Stimulated activated CD8-positive, alpha-beta memory T cell treated with anti-CD3 and anti-CD28 coated beads, Interleukin-12 subunit alpha, Interleukin-12 subunit beta, amount 100 ng/mL, for 4 hours (primary cell): Measurements from ENCODE around the gene RUBCN.
"Not testable (repeated sequence)": the region's sequence is repeated elsewhere in the genome, so short reads cannot be mapped to it uniquely, and the experiment has no call there.

ENCODE experiments used
- DNase-seq: peaks from one replicate; pipeline ENCODE4 v3.0.0-alpha.2; 2020; ENCODE audit warnings: low read depth

Gene RUBCN

DNA sequence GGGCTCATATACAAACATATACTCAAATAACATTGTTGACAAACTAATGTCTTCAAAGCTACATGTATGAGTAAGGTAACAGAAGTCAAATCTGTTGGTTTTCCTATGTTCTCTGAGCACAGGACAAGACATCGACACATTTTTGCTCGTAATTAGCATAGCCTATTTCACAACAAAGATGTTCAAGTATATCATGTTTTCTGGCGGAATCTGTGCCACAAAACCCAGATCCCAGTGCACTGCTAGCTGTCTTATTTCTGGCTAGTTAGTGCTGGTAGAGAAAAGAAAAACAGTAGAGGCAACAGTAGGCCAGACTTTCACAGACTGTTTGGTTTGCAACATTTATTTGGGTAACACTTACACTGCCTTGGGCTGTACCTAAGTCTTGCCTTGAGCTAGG lies 51.2 kb downstream of the RUBCN start:
- no peak for DNase-seq

DNA sequence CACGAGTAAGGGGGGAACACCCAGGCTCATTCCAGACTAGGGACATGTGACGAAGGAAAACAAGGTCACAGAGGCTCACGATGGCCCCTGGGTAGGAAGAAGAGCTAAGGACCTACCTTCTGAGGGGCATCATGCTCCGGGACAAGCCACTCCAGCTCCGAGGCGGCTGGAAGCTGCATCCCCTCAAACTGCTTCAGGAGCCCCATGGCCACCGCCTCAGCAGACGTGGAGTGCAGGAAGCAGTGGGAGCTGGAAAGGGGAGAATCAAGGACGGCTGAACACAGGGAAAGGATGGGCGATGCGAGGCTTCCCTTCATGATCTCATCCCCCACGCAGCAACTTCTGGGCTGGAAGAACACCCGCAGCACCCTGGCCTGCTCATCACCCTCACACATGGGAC lies 53.5 kb downstream of the RUBCN start:
- DNase-seq = no peak

DNA sequence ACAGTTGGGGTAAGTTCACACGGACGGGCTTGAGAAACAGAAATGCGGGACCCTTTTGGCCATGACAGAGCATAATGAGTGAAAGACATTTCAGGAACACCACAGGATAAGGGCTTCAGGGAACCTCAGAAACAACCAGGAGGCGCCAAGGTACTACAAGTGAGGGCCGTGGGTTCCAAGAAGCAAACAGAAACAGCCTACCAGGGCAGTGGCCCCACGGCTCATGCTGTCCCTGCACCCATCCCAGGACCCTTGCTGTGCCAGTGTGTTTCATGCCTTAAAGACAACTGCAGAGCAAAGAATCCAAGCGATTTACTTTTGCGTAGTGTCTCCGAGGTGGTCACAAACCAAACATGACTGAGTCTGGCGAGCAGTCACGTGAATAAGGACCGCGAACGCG lies 54.0 kb downstream of the RUBCN start:
- no peak for DNase-seq

DNA sequence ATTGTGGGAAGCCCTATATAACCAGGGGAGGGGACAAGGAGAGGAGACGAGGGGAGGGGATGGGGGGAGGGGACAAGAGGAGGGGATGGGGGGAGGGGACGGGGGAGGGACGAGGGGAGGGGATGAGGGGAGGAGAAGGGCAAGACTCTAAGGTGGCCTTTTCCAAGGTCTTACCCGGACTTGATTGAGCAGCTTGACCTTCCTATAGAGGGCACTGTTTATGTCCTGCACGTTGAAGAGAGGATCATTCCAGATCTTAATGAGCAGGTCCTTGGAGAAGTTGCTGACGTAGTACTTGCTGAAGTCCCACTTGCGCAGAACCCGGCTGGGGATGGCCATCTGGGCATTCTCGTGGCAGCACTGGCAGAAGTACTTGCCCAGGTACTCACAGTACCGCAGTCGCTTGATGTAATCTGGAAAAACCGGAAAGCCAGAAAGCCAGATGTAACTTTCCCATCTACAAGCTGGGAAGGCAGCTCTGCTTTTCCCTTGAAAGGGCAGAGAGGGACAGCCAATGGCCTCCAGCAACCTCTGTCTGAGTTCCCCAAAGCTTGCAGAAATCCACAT lies 55.7 kb downstream of the RUBCN start:
- no peak for DNase-seq

DNA sequence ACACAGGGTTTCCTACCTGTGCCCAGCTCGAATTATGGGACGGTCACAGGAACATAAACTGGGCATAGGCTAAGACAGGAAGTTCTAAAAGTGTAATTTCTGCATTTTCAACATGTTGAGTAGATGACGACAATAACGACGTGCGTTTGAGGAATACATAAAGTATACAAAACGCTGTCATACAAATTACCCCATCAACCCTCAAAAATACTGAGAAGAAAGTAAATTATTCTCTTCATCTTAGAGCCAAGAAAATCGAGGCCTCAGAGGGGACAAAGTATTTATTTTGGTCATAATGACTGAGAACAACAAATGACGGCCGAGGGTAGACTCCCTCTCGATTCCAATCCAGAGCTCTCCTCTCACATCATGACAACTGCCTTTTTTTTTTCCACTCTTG lies 60.8 kb downstream of the RUBCN start:
- DNase-seq = no peak

DNA sequence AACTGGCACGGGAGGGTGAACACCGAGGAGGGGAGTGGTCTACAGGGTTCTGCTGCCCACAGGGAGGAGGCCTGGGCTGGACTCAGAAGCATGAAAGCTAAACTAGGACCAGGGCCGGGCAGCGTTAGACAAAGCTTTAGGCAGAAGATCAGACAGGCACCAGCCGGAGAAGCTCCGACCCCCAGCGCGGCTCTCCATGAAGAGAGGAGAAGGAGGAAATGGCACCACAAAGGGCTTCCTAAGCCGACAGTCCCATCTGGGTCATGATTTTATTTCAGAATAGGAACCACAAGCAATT lies 61.2 kb downstream of the RUBCN start:
- no peak for DNase-seq

DNA sequence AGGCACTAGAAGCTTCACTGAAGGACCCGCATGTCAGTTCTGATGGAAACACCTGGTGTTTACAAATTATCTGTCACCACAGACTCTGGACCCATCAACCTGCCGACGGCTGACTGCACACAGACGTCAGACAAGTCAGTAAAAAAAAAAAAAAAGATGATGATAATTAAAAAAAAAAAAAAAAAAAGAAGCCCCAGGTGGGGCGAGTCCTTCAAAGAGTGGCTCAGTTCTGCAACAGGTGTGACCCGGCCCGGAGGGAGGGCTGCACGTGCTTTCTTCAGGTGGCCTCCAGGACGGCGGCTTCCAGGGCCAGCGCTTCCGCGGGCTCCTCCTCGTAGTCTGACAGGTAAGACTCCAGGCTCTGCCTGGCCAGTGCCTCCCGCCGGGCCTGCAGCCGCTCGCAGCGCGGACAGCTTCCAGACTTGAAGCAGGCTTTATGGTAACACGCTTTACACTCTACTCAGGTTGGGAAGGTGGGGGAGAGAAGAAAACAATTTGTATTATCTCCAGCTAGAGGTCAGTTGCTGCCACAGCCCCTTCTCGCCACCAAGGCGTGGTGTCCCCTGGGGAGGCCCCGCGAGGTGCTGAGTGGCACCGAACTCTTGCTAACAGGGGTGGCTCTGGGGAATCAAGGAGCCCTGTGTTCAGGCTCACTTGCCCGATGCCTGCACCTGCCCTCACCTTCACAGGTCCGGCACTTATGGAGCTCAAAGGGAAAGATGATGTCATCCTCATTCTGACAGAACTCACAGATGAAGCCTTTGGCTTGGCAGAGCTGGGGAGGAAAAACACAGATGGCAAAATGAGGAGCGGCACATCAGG lies 61.8 kb downstream of the RUBCN start:
- DNase-seq = no peak

DNA sequence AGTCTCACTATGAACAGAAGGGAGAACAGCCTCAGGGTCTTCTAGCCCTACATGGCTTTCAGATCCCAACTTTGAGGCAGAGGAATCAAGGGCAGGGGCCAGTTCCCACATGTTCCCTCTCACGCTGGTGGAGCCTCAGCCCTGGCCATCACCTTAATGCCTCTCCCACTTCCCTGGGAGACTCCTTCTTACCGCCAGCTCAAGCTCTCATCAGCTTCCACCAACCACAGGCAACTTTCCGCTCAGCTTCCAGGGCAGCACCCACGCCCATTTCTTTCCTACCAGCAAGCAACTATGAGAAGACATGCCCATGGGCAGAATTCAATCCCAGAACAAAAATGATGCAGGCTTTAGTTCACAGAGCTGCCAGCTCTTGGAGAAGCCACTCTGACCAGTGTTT lies 63.5 kb downstream of the RUBCN start:
- no peak for DNase-seq

DNA sequence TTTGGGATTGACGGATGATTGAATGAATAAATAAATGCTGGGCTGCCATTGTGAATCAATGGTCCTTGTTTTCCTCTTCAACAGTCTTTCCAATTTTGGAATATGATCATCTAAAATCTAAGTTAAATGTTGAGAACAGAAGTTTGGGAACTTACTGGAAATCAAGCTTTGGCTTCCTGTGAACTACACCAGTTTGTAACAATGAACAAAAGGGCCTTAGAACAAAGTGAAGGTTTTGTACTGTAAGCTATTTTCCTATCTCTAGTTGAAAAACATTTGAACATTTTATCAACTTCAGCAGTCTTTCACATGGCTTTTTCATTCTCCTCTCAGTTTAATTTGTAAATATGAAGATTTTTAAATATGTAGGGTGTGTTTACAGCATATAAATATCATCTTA lies 66.3 kb downstream of the RUBCN start:
- no peak for DNase-seq

DNA sequence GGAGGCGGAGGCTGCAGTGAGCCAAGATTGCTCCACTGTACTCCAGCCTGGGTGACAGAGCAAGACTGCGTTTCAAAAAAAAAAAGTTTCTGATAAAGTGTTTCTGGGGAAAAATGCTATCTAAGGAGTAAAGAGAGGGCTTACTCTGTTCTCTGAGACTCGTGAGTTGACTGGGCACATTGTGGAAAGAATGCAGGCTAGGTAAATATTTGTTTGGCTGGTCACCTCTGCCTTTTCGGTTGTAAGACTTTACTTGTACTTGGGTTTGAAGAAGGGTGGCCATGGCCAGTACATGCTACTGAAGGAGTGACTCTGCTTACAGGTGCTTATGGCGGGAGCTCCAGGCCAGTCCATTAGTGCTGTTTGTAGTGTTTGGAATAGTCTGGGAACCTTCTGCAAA lies 68.7 kb downstream of the RUBCN start:
- no peak for DNase-seq

DNA sequence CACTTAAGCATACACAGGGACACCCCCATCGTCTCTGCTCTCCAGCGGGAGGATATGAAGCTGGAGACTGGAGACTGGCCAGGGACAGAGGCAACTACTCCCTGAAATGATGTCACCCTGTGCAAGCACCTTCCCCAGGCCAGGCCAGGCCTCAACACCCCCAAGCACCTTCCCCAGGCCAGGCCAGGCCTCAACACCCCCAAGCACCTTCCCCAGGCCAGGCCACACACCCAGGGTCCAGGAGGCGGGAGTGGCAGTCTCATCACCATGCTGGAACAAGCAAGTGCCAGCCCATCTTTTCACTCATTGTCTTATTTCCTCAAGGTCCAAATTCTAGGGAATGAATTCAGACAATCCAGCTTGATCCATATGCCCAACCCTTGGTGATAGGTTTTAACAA lies 69.4 kb downstream of the RUBCN start:
- not testable (repeated sequence) for DNase-seq

DNA sequence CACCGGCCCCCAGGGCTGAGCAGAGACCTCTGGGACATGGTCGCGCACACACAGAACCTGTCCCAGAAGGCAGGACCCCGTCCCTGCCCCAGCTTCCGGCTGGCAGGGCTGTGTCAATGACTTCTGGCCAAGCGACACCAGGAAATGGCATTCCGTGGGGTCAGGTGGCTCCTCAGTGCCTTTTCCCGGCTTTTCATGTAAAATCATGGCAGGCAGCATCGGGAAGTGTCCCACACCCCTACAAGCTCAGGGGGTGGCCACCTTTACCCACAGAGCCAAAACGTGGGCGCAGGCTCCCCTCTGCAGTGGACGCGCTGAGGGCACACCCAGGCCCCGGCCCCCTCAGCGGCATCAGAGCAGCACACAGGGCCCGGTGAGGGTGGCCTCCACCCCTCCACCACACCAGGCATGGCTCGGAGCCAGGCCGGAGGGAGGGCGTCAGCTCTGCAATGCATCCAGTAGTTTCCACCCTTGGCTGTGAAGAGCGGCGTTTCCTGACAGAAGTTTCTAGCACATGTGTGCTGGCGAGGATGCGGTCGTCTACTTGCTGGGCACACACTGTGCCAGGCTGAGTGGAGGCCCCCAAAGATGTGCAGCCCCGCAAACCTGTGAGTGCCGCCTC lies 70.4 kb downstream of the RUBCN start:
- not testable (repeated sequence) for DNase-seq

DNA sequence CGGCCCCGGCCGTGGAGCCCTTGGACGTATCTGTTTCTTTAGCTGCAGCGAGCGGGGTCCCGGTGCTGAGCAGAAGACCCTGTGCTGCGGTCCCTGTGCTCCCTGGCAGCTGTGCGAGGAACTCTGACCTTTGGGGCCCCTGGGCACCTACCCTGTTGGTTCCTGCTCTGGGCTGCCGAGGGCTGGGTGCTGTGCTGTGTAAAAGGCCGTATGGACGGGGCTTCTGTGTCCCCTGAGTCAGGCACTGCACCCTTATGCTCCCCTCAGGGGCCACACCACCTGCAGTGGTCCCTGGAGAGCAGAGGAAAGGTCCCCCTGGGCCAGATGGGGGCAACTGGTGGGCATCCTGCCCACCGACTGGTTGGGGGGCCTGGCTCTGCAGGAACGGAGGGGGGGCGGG lies 71.2 kb downstream of the RUBCN start:
- DNase-seq = not testable (repeated sequence)

DNA sequence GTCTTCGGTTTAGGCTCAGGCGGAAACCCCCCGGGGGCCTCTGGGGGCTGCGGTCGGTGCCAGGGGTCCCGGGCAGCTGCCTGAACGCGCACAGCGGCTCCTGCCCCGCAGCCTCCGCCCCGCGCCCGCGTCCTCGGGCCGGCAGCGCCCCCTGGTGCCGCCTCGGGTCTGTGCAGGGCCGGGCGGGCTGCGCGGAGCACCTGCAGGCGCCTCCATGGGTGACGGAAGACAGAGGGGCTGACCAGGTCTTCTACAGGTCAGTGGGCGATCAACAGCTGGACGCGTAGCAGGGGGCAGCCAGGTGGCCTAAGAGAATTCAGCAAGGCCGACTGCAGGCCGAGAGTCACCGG lies 71.6 kb downstream of the RUBCN start:
- DNase-seq = not testable (repeated sequence)

DNA sequence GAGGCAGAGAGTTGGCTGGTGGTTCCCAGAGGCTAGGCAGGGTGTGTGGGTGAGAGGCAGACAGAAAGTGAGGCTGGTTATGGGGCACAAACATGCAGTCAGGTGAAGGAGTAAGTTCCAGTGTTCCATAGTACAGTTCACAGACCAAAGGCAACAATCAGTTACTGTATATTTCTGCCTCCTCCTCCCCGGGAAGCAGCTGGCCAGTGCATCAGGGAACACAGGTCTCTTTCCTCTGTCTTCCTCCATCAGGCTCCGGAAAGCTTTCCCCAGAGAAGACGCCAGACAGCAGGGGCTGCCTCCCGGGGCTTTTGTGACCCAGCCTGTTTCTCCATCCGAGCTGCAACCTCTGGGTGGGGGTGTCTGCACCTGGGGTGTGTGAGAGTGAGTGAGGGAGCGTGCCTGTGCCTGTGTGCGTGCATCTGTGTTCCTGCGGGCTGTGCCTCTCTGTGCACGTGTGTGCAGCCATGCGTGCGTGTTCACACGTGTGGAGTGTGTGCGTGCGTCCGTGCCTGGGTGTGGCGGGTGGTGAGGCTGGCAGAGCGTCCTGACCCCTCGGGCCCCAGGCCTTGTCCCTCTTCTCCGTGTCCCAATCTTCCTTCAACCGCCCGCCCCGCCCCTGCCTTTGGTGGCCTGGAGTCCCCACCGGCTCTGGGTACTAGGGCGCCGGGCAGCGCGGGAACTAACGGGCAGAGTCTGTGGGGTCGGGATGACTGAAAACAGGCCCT lies 72.1 kb downstream of the RUBCN start:
- DNase-seq = peak; percentile 19

DNA sequence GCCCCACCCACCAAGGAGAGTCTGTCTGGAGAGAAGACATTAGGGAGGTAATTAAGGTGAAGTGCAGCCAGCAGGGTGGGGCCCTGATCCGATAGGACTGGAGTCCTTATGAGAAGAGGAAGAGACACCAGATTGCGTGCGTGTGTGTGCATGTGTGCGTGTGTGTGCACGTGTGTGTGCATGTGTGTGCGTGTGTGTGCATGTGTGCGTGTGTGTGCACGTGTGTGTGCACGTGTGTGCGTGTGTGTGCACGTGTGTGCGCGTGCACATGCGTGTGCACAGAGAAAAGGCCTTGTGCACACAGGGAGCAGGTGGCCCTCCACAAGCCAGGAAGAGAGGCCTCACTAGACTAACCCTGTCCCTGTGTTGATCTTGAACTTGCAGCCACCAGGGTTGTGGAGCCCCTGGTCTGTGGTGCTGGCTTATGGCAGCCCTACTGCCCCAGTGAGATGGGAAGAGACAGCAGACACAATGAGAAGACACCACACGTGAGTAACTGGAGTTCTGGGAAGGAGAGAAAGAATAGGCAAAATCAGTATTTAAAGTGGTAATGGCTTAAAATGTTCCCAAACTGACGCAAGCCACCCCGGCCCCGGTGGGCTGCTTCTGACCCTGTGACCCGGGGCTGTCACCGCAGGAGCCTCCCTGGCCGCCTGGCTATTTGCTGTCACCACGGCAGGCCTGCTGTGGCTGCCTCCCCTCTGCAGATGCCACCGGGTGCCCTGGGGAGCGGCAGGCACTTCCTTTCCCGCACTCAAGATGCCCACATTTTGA lies 73.2 kb downstream of the RUBCN start:
- DNase-seq = not testable (repeated sequence)

DNA sequence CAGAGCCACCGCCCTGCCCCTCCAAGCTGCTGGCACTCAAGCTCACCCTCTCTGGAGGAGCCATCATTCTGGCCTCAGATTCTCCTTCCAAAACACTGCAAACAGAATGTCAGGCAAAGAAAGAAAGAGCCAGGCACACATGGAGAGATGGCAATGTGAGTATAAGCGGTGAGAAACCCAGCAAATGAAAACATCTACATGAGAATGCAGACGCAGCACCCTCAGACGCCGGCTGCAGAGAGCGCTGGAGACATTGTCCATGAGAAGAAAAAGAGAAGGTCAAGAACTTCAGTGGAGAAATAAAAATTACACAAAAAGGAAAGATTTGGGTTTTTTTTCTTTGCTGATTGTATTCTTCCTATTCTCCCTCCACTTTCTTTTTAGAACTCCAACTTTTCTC lies 74.4 kb downstream of the RUBCN start:
- DNase-seq = not testable (repeated sequence)

DNA sequence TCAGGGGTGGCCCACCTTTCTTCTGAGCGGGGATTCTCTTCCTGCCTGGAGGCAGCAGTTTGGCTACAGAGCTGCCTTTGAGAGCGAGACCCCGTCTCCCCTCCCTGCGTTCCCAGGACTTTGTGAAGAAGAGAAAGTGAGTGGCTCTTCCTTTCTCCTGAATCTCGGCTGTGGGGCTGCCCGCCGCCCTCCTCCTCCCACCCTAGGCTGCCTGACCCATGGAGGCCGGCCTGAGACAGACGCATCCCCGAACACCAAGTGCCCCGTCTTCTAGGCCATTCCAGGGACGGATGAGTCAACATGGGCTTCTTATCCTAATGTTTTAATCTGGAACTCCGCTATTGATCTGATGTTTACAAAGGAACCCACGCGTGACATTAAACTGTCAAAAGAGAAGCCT lies 74.8 kb downstream of the RUBCN start:
- DNase-seq = not testable (repeated sequence)

DNA sequence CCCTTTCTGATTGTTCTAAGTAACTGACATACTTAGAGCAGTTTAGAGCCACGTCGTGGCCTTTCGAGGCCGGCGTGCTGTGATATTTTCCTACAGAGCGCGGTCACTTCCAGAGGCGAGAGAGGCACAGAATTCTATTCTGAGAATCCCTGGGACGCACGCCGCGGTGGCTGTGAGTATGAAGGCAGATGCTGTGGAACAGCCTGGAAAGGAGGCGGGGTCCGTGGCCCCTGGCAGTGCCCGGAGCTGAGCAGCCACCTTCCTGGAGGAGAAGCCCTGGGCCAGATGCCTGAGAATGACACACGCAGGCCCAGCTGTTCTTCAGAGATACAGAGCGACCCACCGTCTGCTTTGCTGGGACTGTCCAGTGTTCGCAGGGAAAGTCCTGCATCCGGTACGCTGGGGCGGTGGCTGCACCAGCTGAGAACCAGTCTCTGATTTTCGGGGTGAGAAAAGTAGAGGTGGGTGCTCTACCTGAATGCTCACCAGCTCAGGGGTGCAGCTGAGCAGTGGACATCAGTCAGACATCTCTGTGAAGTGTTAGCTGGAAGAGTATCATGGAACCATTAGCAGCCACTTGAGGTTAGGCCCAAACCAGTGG lies 75.4 kb downstream of the RUBCN start:
- not testable (repeated sequence) for DNase-seq

DNA sequence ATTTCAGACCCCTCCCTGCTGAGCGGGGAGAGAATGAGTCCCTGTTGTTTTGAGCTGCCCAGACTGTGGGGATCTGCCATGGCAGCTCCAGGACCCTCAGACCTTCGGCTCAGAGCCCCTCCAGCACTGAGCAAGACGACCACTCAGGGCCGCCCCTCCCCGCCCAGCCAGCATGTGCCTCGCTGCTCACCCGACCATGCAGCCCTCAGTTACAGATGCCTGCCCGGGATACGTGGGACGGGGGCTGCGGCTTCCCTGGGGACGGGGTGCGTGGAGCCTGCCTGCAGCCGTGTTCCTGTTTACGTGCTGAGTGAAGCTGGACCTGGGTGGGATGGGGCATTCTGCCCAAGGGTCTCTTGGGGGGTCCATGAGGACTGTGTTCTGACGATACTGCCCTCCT lies 77.0 kb downstream of the RUBCN start:
- not testable (repeated sequence) for DNase-seq

DNA sequence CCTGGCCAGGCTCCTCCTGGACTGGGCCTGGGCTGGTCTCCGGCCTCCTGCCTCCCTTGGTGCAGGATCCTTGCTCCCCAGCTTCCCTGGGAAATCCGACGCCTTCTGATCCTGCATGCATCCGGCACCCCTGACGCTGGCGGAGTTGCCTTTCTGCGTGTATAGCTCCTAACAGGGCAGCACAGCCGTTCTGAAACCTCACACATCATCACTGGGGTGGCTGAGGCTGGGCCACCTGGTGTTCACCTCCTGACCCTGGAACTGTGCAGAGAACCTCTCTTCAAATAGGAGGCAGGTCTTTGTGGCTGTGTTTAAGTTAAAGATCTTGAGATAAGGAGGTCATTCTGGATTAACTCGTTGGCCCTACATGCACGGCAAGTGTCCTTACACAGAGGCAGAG lies 77.6 kb downstream of the RUBCN start:
- DNase-seq = not testable (repeated sequence)

DNA sequence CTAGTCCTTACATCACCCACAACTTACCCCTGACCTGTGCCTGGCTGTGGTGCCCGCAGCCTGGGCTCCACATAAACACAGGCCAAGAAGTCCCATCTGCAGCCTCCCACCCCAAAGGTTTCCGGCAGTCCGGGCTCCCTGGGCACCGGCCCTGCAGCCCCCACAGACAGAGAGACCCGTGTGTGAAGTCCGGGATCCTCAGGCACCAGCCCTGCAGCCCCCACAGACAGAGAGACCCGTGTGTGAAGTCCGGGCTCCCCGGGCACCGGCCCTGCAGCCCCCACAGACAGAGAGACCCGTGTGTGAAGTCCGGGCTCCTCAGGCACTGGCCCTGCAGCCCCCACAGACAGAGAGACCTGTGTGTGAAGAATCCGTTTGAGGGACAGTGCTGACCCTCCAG lies 78.0 kb downstream of the RUBCN start:
- DNase-seq = not testable (repeated sequence)
